Measurements from ENCODE around the gene SNRNP27.

SNRNP27 gene

DNA sequence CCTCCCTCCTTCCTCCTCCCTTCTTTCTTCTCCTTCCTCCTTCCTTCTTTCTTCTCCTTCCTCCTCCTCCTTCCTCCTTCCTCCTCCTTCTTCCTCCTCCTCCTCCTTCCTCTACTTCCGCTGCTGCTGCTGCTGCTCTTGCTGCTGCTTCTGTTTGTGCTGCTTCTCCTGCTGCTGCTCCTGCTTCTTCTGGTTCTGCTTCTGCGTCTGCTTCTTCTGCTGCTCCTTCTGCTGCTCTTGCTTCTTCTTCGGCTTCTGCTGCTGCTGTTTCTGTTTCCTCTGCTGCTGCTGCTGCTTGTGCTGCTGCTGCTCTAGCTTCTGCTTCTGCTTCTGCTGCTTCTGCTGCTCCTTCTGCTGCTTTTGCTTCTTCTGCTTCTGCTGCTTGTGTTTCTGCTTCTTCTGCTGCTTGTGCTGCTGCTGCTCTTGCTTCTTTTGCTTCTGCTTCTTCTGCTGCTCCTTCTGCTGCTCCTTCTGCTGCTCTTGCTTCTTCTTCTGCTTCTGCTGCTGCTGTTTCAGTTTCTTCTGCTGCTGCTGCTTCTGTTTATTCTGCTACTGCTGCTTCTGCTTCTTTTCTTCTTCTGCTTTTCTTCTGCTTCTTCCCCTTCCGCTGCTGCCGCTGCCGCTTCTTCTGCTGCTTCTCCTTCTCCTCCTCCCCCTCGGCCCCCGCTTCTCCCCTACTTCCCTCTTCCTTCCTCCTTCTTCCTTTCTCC is 8.6 kb downstream of the SNRNP27 start:
- Mint-ChIP-seq H3K27me3 (no peaks in the 10 kb centered on the region), H3K4me3 (peak overlapping the region; percentile 14), H3K36me3 (ENCODE audit: low read depth) (peaks cover 87% of the 10 kb centered on the region), H3K4me1 (ENCODE audit: low read depth) (peaks cover 34% of the 10 kb centered on the region), H3K9me3 (peaks cover 25% of the 10 kb centered on the region), H3K27ac (peak overlapping the region; percentile 97)
- intact Hi-C loops (cut with micrococcal nuclease): no loop called here

GRCh38 chr2:69907216-69907615 is 13.5 kb downstream of the SNRNP27 start:
- Mint-ChIP-seq H3K27ac (no peak overlapping the region), H3K36me3 (ENCODE audit: low read depth) (peaks cover 72% of the 10 kb centered on the region), H3K4me1 (ENCODE audit: low read depth) (peaks cover 10% of the 10 kb centered on the region), H3K9me3 (peaks cover 11% of the 10 kb centered on the region), H3K4me3 (no peak overlapping the region), H3K27me3 (no peaks in the 10 kb centered on the region)
- intact Hi-C loops (cut with micrococcal nuclease): no loop called here

DNA sequence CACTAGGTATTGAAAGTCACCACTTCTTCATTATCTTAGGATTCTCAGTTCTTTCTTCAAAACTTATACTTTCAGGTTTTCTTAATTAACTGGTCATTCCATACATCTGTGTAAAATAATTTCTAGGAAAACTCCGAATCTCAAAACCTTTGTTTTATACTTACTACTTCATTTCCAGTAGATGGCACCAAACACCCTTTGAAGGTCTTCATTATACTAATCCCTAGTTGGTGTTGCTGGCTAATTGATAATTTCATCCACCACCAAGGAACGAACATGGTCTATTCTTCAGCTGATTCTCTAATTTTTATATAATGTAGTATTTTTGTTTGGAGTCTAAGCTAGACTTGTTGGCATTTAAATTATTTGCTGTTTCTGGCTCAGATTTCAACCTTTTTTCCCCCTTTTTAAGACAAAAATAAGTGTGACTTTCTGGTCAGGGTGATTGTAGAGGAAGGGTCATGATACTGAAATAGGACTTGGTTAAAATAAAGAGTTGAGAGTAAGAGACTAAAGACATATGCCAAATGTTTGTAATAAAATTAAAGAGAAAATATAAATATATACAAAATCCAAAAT is 18.3 kb downstream of the SNRNP27 start:
- Mint-ChIP-seq H3K27ac (peak overlapping the region; percentile 48), H3K4me1 (ENCODE audit: low read depth) (peaks cover 5% of the 10 kb centered on the region), H3K27me3 (no peaks in the 10 kb centered on the region), H3K9me3 (no peaks in the 10 kb centered on the region), H3K36me3 (ENCODE audit: low read depth) (peaks cover 51% of the 10 kb centered on the region), H3K4me3 (no peak overlapping the region)
- intact Hi-C loops (cut with micrococcal nuclease): loop anchor here (5.0 kb wide), 1 partner anchor 390 kb away; the partner anchor contains the start of gene FAM136A

DNA sequence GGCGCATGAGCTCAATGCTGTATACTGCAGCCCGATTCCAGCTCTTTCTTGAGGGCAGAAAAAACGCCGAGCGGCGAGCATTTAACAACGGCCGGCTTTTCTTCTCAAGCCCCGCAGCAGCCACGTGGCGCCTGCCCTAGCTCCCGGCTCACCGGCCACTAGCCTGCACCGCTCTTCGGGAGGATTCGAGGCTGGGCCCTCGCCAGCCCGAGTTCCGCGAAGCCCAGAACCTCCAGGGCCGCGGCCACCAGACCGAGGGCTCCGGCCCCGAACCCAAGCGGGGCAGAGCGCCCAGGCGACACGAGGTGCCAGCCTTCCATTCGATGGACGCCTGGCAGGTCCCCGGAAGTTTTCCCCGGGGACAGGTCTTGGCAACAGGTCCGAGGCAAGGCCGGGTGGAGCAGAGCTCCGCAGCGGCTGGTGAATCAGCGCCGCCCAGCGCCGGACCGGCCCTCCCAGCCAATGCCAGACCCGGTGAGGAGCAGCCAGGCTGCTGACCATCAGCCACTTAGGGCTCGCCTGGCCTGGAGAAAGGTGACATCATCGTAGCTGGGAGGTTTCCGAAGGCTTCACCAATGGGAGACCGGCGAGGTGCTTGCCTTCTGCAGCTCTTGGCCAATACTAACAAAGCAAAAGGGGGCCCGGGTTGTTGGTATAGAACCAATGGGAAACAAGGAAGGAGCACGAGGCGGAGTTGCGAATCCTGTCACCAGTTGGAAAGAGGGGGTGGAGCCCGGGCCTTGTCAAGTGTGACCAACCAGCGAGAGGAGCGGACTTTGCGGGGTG is 20.6 kb downstream of the SNRNP27 start:
- intact Hi-C loops (cut with micrococcal nuclease): loop anchor here (1.0 to 5.0 kb wide), 4 partner anchors 156 to 388 kb away; partner anchors contain the start of genes FAM136A and PCBP1
- Mint-ChIP-seq H3K4me3 (peak overlapping the region; percentile 83), H3K9me3 (no peaks in the 10 kb centered on the region), H3K4me1 (ENCODE audit: low read depth) (peaks cover 15% of the 10 kb centered on the region), H3K27ac (peak overlapping the region; percentile 91), H3K36me3 (ENCODE audit: low read depth) (peaks cover 43% of the 10 kb centered on the region), H3K27me3 (no peaks in the 10 kb centered on the region)

- intact Hi-C loops (cut with micrococcal nuclease): loop anchor here (1.0 to 5.0 kb wide), 4 partner anchors 156 to 387 kb away; partner anchors contain the start of genes FAM136A and PCBP1
- Mint-ChIP-seq H3K4me3 (peak within 1 kb of the TSS; percentile 83), H3K9me3 (no peaks in the 10 kb centered on the region), H3K27ac (peak within 1 kb of the TSS; percentile 91), H3K27me3 (no peaks in the 10 kb centered on the region), H3K36me3 (ENCODE audit: low read depth) (peaks cover 43% of the 10 kb centered on the region), H3K4me1 (ENCODE audit: low read depth) (peaks cover 16% of the 10 kb centered on the region)
Observed at GRCh38 chr2:69914950-69915945, 21.5 kb downstream of the SNRNP27 start, which contains the start of gene MXD1. TSS of gene MXD1 (plus strand) at chr2:69915109. CDS start at chr2:69915331, 222 bp downstream.

GRCh38 chr2:69916106-69916505 is 22.4 kb downstream of the SNRNP27 start:
- intact Hi-C loops (cut with micrococcal nuclease): no loop called here
- no peaks in the 10 kb centered on the region for H3K9me3 Mint-ChIP-seq
- H3K27ac Mint-ChIP-seq: peak overlapping the region; percentile 91

GRCh38 chr2:69917852-69918251 is 24.1 kb downstream of the SNRNP27 start:
- Mint-ChIP-seq H3K4me1 (ENCODE audit: low read depth) (peaks cover 26% of the 10 kb centered on the region), H3K9me3 (no peaks in the 10 kb centered on the region), H3K27me3 (no peaks in the 10 kb centered on the region), H3K36me3 (ENCODE audit: low read depth) (peaks cover 62% of the 10 kb centered on the region), H3K4me3 (peak overlapping the region; percentile 61), H3K27ac (peak overlapping the region; percentile 88)
- intact Hi-C loops (cut with micrococcal nuclease): no loop called here

More at GRCh38 chr2:69916106-69916505, 22.4 kb downstream of the SNRNP27 start:
- H3K27me3 Mint-ChIP-seq: no peaks in the 10 kb centered on the region
- H3K4me1 Mint-ChIP-seq (ENCODE audit: low read depth): peaks cover 20% of the 10 kb centered on the region
- peaks cover 47% of the 10 kb centered on the region for H3K36me3 Mint-ChIP-seq (ENCODE audit: low read depth)
- peak overlapping the region; percentile 83 for H3K4me3 Mint-ChIP-seq

GRCh38 chr2:69918401-69918800 is 24.6 kb downstream of the SNRNP27 start:
- peak overlapping the region; percentile 61 for H3K4me3 Mint-ChIP-seq
- peaks cover 64% of the 10 kb centered on the region for H3K36me3 Mint-ChIP-seq (ENCODE audit: low read depth)
- H3K27ac Mint-ChIP-seq: peak overlapping the region; percentile 88
- no peaks in the 10 kb centered on the region for H3K27me3 Mint-ChIP-seq
- intact Hi-C loops (cut with micrococcal nuclease): no loop called here
- peaks cover 31% of the 10 kb centered on the region for H3K4me1 Mint-ChIP-seq (ENCODE audit: low read depth)
- H3K9me3 Mint-ChIP-seq: no peaks in the 10 kb centered on the region

- no peak overlapping the region for H3K27ac Mint-ChIP-seq
- peaks cover 87% of the 10 kb centered on the region for H3K36me3 Mint-ChIP-seq (ENCODE audit: low read depth)
- peaks cover 45% of the 10 kb centered on the region for H3K4me1 Mint-ChIP-seq (ENCODE audit: low read depth)
- H3K9me3 Mint-ChIP-seq: no peaks in the 10 kb centered on the region
- H3K4me3 Mint-ChIP-seq: no peak overlapping the region
- intact Hi-C loops (cut with micrococcal nuclease): no loop called here
- H3K27me3 Mint-ChIP-seq: no peaks in the 10 kb centered on the region
Observed at GRCh38 chr2:69923116-69923515, 29.4 kb downstream of the SNRNP27 start.

GRCh38 chr2:69926849-69927515 is 33.2 kb downstream of the SNRNP27 start:
- no peaks in the 10 kb centered on the region for H3K27me3 Mint-ChIP-seq
- H3K36me3 Mint-ChIP-seq (ENCODE audit: low read depth): peaks cover 93% of the 10 kb centered on the region
- H3K4me3 Mint-ChIP-seq: no peak overlapping the region
- intact Hi-C loops (cut with micrococcal nuclease): no loop called here
- no peaks in the 10 kb centered on the region for H3K9me3 Mint-ChIP-seq
- H3K27ac Mint-ChIP-seq: no peak overlapping the region
- peaks cover 66% of the 10 kb centered on the region for H3K4me1 Mint-ChIP-seq (ENCODE audit: low read depth)

DNA sequence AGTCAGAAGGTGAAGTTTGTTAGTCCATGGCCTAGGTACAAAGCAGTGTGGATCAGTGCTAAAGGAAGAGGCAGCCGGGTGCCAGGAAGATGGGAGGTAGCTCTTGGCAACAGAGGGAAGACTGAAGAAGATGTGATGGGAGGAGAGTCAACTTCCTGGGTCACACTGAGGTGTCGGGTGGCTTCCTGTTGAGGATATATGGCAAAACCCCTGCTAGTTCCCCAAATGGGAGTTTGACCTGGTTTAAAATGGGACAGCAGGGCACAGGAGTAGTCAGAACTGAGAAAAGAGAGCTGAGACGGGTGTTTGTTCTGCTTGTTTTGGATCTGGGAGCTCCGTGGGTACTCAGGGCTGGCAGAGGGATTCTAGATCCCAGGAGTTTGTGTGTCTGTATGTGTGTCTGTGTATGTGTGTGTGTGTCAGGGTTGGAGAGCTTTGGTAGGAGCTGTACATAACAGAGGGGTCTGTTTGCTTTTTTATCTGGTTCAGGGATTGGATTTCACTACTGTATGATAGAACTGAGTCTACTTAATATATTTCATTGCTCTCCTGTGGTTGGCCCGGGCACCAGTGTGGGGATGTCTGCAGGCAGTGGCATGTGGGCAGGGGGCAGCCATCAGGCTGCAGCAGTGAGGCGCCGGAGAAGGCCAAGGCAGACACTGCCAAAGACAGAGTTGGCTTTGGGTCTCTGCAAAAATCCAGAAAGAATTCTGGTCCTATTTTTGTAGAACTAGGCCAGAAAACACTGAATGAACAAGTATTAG is 38.3 kb downstream of the SNRNP27 start:
- H3K36me3 Mint-ChIP-seq (ENCODE audit: low read depth): peaks cover 68% of the 10 kb centered on the region
- H3K4me3 Mint-ChIP-seq: peak overlapping the region; percentile 2
- intact Hi-C loops (cut with micrococcal nuclease): no loop called here

GRCh38 chr2:69932596-69932922 is 38.8 kb downstream of the SNRNP27 start:
- Mint-ChIP-seq H3K9me3 (no peaks in the 10 kb centered on the region), H3K4me1 (ENCODE audit: low read depth) (peaks cover 75% of the 10 kb centered on the region), H3K36me3 (ENCODE audit: low read depth) (peaks cover 69% of the 10 kb centered on the region), H3K27ac (peak overlapping the region; percentile 90), H3K27me3 (no peaks in the 10 kb centered on the region), H3K4me3 (no peak overlapping the region)
- intact Hi-C loops (cut with micrococcal nuclease): no loop called here

More for the DNA sequence above, 38.3 kb downstream of the SNRNP27 start:
- Mint-ChIP-seq H3K27ac (peak overlapping the region; percentile 90), H3K4me1 (ENCODE audit: low read depth) (peaks cover 75% of the 10 kb centered on the region), H3K27me3 (no peaks in the 10 kb centered on the region), H3K9me3 (no peaks in the 10 kb centered on the region)

Data from dendritic cell treated with granulocyte-macrophage colony-stimulating factor and Interleukin-4, amounts not matched to agents 40 ng/mL and 50 ng/mL, for 4 days (primary cell).